T-helper 2 cell treated with Interferon-gamma antibody and Interleukin-4, amounts not matched to agents 100 ng/mL and 5 ng/mL, for 36 hours (primary cell): ENCODE results near the gene CAMK2A. TPM values are rescaled to one million over a fixed set of nuclear protein-coding genes. Genes with fewer than 3 reads are reported as not detected.

Experiments used
- intact Hi-C: fragments of 100-400 bp; cut with micrococcal nuclease; formaldehyde crosslinking; loops from one replicate; pipeline ENCODE4 v1.15.1; 2023
- total RNA-seq: library from RNA; stranded (reverse); gene quantifications from 2 replicates; pipeline ENCODE4 v1.2.3, GENCODE V29; 2022

Gene CAMK2A
- total RNA-seq, 1 donor from 2014 or later = not detected

DNA sequence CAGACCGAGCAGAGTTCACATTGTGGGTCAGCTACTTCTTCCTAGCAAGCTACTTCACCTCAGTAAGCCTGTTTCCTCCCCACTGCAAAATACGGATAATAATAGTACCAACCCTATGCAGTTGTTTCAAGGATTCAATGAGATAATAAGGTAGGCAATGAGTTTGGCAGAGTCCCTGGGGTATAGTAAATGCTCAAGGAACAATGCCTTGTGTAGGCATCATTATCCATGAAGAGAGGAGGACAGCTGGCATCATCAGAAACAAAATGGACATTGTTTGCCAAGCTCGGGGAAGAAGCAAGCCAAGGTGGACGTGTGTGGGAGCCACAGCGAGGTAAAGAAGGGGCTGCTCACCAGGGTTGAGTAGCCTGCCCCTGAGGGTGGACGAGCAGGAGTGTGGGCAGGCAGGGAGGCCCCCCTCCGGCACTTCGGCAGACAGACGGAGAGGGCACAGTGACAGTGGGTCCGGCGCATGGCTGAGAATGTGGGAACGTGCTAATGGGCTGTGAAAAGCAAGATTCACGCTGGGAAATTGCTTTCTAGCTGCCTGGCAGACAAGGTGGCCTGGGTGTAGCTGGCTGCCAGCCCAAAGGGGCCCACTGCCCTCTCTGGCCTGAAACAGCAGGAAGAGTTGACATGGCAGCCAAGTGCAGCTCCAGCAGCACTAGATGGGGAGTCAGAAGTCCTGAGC is 10.1 kb downstream of the CAMK2A start:
- intact Hi-C loops = no loop called here

DNA sequence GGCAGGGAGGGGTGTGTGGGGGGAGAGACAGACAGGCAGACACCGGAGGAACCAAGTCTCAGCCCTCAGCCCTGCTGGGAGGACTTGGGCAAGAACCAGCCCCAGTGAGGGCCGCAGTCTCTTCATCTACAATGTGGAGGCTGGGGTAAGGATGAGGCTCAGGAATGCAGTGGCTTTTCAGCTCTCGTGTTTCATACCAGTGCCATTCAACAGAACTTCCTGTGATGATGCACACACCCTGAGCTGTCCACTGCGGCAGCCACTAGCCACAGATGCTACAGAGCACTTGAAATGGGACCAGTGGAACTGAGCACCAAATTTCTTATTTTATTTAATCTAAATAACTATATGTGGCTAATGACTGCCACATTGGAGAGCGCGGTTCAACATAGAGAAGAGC is 10.7 kb downstream of the CAMK2A start:
- intact Hi-C loops = no loop called here

DNA sequence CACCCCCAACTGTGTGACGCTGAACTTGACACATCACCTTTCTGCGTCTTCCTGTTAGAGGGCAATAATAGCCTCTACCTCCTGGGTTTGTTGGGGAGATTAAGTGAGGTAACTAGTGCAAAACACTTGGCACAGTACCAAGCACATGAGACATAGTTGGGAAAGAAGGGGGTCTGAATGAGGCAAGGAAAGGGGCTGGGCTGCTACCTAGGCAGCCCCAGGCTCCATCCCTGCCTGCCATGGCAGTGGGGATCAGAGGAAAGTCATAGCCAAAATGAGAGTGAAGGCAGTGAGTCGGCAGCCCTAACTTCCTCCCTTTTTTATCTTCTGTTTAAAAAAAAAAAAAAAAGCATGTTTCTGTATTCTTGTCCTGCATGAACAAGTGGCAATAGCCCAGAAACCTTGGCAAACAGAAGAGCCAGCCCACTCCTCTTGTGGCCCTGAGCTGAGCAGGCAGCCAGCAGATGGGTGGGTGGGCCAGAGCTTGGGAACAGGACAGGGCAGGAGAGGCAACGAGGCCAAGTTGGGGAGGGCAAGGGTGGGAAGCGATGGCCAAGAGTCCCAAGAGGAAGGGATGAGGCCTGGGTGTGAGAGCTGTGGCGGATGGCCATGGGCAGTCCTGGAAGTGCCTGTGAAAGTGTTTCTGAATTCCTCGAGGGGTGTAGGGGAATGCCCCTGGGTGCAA is 11.4 kb downstream of the CAMK2A start:
- intact Hi-C loops = no loop called here

DNA sequence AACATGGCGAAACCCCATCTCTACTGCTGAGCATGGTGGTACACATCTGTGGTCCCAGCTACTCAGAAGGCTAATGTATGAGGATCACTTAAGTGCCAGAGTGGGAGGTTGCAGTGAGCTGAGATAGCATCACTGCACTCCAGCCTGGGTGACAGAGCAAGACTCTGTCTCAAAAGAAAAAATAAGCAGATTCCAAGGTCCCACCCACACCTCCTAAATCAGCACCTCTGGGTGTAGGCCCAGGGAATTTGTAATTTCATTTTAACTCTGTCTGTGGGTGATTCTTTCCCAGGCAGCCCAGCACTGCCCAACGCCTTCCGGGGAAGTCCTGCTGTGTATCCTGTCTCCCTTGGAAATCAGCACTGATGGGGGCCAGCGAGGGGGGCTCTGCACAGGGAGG is 12.5 kb downstream of the CAMK2A start:
- intact Hi-C loops = no loop called here

DNA sequence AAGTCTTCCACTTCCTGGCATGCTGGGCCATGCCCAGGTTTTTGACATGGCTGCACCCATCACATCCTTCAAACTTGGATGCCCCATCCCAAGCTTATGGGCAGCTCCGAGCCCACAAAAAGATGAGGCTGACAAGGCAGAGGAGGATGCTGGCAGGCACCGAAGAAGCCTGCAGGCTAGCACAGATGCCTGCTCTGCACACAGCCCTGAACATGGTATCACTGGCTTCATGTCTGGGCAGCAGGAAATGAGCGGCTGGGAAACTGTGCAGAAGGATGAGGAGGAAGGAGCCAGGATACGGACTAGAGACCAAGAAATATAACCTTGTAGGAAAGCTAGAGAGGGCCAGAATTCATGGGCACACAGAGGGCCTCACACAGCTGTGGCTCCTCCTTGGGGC is 14.8 kb downstream of the CAMK2A start:
- intact Hi-C loops = loop anchor here (5.0 kb wide), 1 partner anchor 162 kb away; no protein-coding TSS in a partner anchor

DNA sequence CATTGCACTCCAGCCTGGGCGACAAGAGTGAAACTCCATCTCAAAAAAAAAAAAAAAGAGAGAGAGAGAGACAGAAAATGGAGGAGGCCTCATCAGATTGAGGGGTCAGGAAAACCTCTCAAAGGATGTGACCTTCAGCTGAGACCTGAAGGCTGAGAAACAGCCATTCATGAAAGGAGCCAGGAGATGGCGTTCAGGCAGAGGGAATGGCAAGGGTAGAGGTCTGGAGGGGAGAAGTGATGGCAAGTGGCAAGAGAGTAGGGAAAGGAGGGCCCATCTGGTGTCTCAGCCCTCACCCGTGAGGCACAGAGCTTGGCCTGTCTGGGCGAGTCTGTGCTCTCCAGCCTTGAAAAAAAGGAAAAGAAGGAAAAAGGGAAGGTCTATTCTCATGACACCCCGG is 17.0 kb downstream of the CAMK2A start:
- intact Hi-C loops = loop anchor here (5.0 kb wide), 1 partner anchor 165 kb away; no protein-coding TSS in a partner anchor

DNA sequence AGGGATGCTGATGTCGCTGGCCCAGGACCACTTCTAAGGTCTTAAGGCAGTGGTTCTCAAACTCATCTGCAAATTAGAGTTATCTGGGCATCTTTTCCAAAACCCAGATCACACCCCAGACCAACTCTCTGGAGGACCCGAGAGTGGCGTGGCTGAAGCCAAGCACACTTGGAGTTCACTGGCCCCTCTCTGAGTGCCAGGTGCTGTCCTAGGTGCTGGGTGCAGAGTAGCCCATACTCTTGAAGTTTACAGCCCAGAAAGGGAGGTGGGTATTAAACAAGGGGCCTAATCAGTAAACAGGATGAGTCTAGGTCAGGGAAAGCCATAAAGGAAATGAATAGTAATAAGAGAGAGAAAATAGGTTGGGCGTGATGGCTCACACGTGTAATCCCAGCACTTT is 17.6 kb downstream of the CAMK2A start:
- intact Hi-C loops = loop anchor here (5.0 kb wide), 1 partner anchor 165 kb away; no protein-coding TSS in a partner anchor

DNA sequence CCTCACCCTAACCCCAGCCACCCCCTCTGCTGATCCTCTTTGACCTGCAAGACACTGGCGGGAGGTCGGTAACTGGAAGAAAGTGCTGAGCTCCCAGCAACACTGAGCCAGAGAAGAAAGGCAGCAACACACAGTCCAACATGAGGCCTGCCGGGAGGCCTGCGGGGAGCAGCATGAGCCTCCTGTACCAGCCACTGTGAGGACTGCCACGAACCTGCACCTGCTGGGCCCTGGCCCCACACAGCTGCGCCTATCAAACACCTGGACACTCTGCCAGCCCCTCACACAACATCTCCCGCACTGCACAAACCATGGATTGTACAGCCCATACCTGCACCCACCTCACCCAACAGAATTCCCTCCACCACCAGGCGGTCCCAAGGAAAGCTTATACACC is 18.3 kb downstream of the CAMK2A start:
- intact Hi-C loops = loop anchor here (5.0 kb wide), 1 partner anchor 166 kb away; no protein-coding TSS in a partner anchor

DNA sequence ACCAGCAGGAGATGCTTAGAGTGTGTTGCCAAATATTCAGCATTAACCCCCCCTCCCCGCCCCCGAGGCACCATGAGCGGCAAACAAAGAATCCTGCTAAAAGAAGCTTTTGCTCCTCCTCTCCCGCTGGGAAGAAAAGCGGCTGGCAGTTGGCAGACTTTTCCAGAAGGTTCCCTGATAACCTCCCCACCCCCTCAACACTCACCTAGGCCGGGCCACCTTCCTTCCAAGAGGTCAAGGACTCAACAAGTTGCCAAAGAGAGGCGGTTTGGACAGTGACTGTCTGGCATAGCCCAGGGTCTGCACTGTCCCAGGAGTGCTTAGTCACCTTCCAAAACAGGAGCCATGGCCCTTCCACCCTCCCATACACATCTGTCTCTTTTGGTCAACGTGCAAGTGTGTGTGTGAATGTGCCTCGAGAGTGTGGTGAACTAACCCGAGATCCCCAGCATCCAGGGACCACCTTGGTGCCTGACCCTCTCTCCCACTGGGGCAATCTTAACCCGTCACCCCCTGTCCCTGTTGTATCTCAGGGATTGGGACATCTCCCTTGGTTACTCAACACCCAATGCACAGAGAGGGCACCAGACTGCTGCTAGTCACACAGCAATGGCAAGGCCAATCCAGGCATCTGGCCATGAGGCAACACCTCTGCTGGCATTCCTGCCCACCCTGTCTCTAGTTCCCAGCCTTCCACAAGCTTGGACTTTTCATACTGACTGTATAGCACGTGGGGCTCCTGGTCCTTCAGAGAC is 18.9 kb downstream of the CAMK2A start:
- intact Hi-C loops = loop anchor here (5.0 kb wide), 1 partner anchor 167 kb away; no protein-coding TSS in a partner anchor

DNA sequence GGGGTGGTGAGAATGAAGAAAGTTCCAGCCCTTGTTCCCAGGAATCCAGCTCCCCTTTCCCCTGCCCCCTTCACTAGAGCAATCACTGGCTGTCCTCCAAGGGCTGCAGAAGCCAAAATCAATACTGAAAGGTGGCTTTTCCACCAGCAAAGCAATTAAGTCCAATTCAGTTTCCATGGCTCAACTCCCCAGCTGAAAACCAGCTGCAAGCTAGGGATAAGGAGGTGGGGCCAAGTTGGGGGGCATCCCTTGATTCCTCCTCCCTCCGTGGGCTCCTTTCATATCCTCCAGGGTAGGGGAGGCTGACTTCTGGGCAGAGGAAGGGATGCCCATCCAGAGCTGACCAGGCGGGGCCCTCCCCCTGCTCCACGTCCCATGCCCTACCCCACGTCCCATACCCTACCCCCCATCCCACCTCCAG is 22.7 kb downstream of the CAMK2A start:
- intact Hi-C loops = no loop called here

DNA sequence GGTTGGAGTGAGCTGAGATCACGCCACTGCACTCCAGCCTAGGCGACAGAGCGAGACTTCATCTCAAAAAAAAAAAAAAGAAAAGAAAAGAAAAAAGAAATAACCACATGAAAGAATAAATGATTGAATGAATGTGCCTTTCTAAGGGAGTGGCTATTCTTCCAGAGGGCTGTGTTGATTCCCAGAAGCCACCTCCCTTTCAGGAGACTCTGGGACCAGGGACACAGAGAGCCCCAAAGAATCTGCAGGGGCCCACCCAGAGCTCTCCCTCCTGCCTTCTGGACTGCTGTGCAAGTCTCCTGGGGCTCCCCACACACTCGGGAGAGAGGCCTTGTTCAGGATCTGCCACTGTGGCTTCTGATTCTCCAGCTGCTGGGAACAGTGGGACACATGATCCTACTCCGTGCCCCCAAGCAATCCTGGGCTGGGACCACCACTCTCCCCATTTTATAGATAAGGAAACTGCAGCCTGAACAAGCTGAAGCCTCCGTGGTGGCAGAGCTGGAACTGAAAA is 23.6 kb downstream of the CAMK2A start:
- intact Hi-C loops = no loop called here

DNA sequence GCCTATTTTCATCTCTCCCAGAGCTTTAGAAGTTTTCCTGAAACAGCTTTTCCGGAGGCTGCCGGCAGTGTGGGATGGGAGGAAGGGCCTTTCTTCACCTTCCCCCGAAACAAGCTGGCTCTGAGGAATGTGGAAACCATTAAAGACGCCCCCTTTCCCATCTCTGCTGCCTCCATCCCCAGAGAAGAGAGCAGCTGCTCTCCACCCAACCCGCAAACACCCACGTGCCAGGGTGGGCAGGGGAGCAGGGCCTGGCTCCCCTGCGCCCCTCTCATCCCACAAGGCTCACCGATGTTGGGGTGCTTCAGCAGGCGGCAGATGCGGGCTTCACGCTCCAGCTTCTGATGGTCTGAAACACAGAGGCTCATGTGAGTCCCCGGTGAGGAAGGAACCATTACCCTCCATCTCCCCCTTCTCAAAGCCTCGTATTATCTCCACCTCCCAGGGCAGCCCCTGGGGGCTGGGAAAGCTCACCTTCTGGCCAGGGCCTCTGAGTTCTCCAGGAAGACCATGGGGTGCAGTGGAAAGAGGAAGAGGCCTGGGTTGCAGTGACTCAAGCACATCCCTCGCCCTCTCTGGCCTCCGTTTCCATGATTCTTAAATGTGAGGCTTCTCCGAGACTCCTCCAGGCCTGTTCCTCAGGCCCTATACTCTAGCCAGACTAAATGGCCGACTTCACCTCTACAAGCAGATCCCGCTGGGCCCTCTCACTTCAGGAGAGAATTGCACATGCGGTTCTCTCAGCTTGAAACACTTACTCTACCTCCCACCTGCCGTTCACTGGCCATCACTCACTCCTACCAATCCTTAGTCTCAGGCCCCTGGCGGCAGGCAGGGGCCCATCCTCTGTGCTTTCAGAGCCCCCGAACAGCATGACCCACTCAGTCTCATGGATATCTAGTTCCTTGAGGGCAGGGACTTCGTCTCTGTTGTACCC is 24.6 kb downstream of the CAMK2A start:
- intact Hi-C loops = no loop called here

DNA sequence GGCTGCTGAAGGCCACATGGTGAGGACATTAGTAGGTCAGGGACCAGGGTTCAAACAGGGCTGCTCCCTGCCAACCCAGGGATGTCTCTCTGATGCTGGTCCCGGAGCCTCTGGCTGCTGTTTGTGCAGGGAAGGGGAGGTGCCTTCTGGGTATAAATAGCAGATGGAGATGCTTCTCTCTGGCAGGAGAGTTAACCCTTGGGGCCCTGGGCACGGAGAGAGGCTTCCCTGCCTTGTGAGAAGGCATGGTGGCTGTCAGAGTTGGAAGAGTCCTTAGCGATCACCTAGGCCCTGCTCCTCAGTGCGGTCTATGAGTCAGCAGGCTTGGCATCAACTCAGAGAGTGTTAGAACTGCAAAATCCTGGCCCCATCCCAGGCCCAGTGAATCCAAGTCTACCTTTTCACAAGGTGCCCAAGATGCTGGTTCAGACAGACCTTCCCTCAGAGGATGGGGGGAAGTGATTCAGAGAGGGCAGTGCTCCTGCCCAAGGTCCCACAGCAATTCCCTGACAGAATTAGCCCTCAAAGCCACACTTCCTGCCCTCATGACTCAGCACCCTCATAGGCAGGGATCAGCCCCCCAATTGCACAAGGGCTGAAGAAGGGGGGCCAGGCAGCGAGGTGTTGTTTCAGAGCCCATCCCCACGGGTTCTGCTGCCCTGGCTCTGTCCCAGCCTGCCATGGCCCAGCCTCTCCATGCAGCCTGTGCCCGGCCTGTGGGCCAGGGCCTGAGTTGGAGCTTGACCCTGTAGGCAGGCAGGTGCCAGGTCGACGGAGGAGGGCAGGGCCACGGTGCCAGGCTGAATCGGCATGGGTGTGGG is 25.6 kb downstream of the CAMK2A start:
- intact Hi-C loops = no loop called here

DNA sequence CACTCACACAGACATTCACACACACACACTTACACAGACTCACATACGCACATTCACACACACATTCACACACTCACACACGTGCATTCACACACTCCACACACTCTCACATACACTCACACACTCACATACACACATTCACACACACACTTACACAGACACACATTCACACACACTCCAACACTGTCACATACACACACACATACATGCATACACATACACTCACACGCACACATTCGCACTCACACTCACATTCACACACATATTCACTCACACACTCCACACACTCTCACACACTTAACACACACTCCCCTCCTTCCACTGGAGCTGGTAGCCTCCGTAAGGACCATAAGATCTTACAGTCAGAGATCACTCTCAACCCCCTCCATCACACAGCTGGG is 26.2 kb downstream of the CAMK2A start:
- intact Hi-C loops = no loop called here

DNA sequence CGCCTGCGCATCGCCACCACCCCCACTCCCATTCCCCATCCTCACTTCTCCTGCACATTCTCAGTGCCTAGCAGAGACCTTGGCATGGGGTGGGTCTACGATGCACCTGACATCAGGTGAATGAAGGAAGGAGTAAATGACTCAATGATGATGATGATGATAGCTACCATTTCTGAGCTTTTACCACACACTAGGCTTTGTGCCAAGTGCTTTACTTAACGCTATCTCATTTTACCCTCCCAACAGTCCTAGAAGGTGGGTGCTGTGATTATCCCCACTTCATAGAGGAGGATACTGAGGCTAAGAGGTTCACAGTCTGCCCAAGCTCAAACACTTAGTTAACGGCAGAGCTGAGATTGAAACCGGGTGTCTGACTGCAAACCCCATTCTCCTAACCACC is 27.1 kb downstream of the CAMK2A start:
- intact Hi-C loops = no loop called here

DNA sequence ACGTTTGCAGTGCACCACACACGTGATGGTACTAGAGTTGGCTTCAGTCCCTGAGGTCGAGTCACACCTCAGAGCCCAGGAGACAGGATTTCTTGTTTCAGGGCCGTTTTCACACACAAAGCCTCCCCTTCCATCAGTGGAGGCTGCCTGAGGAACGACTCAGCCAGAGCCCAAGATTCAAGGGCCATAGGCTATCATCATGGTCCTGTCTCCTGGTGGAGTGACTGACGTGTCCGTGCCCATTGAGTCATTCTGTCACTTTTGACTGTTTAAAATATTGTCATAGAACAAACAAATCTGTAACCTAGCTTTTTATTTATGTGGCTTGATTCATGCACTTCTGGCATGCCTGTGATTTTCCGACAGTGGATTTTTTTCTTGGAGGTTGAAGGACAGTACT is 28.3 kb downstream of the CAMK2A start:
- intact Hi-C loops = no loop called here

DNA sequence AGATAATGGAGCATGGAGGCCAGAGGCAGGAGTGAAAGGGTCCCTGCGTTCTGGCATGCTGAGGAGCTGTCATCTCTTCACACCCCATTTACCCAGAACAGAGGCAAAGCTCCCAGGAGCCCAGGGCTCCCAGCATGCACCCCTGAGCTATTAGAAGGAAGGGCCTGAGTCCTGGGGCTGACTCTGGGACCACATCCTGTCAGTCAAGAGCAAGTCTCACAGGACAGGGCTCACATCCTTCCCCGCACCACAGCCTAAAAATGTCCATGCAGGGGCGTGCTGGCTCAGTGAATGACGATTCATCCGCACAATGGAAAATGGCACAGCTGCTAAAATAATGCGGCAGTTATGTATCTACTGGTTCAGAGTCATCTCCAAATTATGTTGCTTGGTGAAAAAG is 31.4 kb downstream of the CAMK2A start:
- intact Hi-C loops = no loop called here

DNA sequence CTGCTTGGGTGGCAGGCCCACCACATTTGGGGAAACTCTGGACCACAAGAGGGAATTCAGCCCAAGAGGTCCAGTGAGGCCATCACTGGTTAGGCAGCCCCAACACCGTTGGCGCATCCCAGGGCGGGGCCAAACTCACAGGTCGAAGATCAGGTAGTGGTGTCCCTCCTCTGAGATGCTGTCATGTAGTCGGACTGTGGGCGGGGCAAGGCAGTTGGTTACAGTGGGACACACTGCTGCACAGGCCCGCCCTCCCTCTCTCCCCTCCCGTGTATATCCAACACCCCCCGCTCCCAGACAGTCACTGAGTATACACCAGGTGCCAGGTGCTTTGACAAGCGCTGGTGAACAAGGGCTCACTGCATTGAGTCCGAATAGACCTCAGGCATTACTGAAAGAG is 32.1 kb downstream of the CAMK2A start:
- intact Hi-C loops = no loop called here

DNA sequence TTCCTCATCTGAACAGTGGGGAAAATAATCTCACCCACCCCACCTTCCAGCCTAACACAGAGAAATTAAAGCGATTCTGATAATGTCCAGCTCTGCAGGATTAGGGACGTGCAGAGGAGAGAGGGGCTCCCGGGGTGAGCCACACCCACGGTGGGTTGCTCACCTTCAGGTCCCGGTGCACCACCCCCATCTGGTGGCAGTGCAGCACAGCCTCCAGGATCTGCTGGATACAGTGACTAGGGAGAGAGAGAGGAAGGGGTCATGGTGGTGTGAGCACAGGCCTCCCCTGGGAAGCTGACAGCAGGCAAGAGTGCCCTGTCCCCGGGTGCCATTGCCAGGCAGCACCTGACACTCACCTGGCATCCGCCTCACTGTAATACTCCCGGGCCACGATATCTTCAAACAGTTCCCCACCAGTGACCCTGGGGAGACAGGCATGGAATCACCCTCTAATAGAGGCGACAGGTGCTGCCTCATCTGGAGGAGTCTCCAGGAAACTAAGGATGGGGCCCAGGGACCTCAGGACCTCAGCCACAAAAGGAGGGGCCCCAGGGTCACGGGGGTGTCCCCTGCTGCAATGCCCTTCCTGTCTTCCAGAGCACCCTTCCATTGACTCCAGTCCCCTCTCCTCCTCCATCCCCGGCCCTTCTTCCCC is 33.0 kb downstream of the CAMK2A start:
- intact Hi-C loops = no loop called here
